IPS DF 6.9 (cell line): ENCODE data around the gene EXOC6.
"Not testable (repeated sequence)": the region's sequence is repeated elsewhere in the genome, so short reads cannot be mapped to it uniquely, and the experiment has no call there.

ENCODE experiments used
- DNase-seq: peaks from one replicate; pipeline ENCODE4 v3.0.0-alpha.2; 2013; ENCODE audit warnings: low read depth, low spot score
- H3K27ac ChIP-seq: one replicate; pipeline ENCODE4 v1.5.1; 2013; ENCODE audit warnings: low read length, control low read depth
- H3K27me3 ChIP-seq: 2 replicates; pipeline ENCODE4 v1.6.1; 2013; ENCODE audit warnings: mild to moderate bottlenecking, low read length; ENCODE audit not compliant: control insufficient read depth, insufficient read depth
- H3K36me3 ChIP-seq: 2 replicates; pipeline ENCODE4 v1.6.1; 2013; ENCODE audit warnings: low read length; ENCODE audit not compliant: control insufficient read depth, insufficient read depth
- H3K4me1 ChIP-seq: 2 replicates; pipeline ENCODE4 v1.6.1; 2013; ENCODE audit warnings: low read length; ENCODE audit not compliant: control insufficient read depth, insufficient read depth
- H3K4me3 ChIP-seq: 2 replicates; pipeline ENCODE4 v1.5.1; 2013; ENCODE audit warnings: mild to moderate bottlenecking, low read length
- H3K9me3 ChIP-seq: 2 replicates; pipeline ENCODE4 v1.6.1; 2013; ENCODE audit warnings: low read length, inconsistent platforms; ENCODE audit not compliant: control insufficient read depth, insufficient read depth
- WGBS: extraction: QIAGEN DNeasy Blood & Tissue Kit; methylation state at CpG from one replicate; pipeline ENCODE4 v1.1.7; 2013; ENCODE audit warnings: mixed read lengths, missing lambda C conversion rate; ENCODE audit not compliant: insufficient read length, insufficient coverage; 5-methylcytosine and 5-hydroxymethylcytosine counted together

EXOC6 gene

GRCh38 chr10:93091960-93092359, 243.6 kb downstream of the EXOC6 start:
- WGBS = no CpG with 5 or more reads among the region's 3 CpGs
- Histone ChIP-seq H3K27ac (no peak overlapping the region), H3K4me3 (no peak overlapping the region), H3K4me1 (peaks cover 3% of the 10 kb centered on the region), H3K27me3 (no peaks in the 10 kb centered on the region), H3K36me3 (no peaks in the 10 kb centered on the region), H3K9me3 (no peaks in the 10 kb centered on the region)
- DNase-seq = no peak

DNA sequence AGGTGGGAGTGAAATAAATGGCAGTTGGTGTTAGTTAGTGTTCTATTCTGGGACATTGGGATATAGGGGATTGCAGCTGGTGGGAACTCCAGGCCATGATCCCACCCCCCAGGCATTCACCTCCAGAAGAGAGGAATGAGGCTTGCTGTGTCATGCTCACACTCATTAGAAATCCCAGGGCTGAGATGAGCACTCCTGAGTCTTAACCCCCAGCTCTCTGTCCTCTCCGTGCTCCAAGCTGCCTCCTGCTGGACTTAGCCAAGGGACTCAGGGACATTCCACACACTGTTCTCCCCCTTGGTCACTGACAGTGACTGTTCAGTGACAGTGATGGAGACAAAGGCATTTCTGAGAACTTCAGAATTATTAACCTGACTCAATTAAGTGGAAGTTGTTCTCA, 246.9 kb downstream of the EXOC6 start:
- DNase-seq = no peak

DNA sequence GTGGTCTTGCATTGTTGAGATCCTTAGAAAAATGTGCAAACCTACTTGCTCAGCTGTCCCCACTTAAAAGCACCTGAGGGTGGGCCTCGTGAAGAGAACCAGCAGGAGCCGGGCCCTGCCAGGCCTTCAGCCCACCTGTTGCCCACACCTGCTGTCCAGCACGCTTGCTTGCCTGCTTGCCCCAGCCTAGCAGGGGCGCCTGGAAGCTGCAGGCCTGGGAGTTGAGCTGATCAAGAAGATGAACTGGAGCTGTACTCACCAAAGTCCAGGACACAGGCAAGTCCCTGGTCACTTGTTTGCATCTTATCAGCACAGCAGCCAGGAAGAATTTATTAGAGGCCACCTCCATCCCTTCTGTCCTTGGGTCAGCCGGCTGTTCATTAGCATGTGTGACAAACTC, 248.6 kb downstream of the EXOC6 start:
- no peak overlapping the region for H3K27ac ChIP-seq
- H3K4me1 ChIP-seq = no peaks in the 10 kb centered on the region
- WGBS = no CpG with 5 or more reads among the region's 5 CpGs
- no peak for DNase-seq
- no peaks in the 10 kb centered on the region for H3K36me3 ChIP-seq
- no peaks in the 10 kb centered on the region for H3K27me3 ChIP-seq
- H3K4me3 ChIP-seq = no peak overlapping the region
- no peaks in the 10 kb centered on the region for H3K9me3 ChIP-seq

More for the DNA sequence above, 246.9 kb downstream of the EXOC6 start:
- H3K27ac ChIP-seq = no peak overlapping the region
- no CpG with 5 or more reads among the region's 1 CpG for WGBS
- H3K9me3 ChIP-seq = no peaks in the 10 kb centered on the region
- no peaks in the 10 kb centered on the region for H3K4me1 ChIP-seq
- H3K36me3 ChIP-seq = no peaks in the 10 kb centered on the region
- no peaks in the 10 kb centered on the region for H3K27me3 ChIP-seq
- no peak overlapping the region for H3K4me3 ChIP-seq

DNA sequence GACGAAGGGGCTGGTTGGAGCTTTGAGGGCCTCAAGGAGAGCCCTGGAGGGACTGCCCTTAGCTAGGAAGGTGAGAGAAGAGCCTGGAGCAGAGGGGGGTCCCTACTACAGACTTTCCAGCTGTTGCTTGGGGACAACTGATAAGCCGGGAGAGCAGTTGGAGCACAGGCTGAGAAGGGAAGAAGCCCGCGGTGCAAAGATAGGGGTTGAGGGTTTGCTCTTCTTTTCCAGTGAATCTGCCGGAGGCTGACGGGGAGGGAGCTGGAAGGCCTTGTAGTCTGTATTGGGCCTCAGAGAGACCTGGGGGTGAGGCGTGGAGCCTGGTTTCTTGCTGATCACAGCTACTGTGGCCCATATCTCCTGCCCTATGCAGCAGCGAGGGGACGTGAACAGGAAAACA, 249.1 kb downstream of the EXOC6 start:
- H3K9me3 ChIP-seq = no peaks in the 10 kb centered on the region
- no peaks in the 10 kb centered on the region for H3K27me3 ChIP-seq
- no CpG with 5 or more reads among the region's 9 CpGs for WGBS
- no peaks in the 10 kb centered on the region for H3K36me3 ChIP-seq
- DNase-seq = no peak
- H3K27ac ChIP-seq = no peak overlapping the region
- no peak overlapping the region for H3K4me3 ChIP-seq
- H3K4me1 ChIP-seq = no peaks in the 10 kb centered on the region

DNA sequence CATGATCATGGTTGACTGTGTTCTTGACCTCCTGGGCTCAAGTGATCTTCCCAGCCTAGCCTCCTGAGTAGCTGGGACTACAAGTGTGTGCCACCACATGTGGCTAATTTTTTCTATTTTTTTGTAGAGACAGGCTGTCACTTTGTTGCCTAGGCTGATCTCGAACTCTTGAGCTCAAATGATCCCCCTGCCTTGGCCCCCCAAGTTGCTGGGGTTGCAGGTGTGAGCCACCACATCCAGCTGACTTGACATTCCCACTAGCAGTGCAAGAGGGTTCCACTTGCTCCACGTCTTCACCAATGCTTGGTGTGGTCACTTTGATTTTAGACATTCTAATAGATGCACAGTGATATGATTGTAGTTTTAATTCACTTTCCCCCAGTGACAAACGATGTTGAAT, 250.5 kb downstream of the EXOC6 start:
- no CpG with 5 or more reads among the region's 3 CpGs for WGBS
- no peak for DNase-seq
- H3K27ac ChIP-seq = no peak overlapping the region
- H3K36me3 ChIP-seq = no peaks in the 10 kb centered on the region
- no peaks in the 10 kb centered on the region for H3K4me1 ChIP-seq
- no peaks in the 10 kb centered on the region for H3K27me3 ChIP-seq
- H3K9me3 ChIP-seq = no peaks in the 10 kb centered on the region
- H3K4me3 ChIP-seq = no peak overlapping the region

GRCh38 chr10:93099670-93100069, 251.3 kb downstream of the EXOC6 start:
- no peaks in the 10 kb centered on the region for H3K36me3 ChIP-seq
- WGBS = no CpG with 5 or more reads among the region's 7 CpGs
- no peaks in the 10 kb centered on the region for H3K27me3 ChIP-seq
- no peak for DNase-seq
- no peak overlapping the region for H3K27ac ChIP-seq
- H3K4me3 ChIP-seq = no peak overlapping the region
- H3K4me1 ChIP-seq = no peaks in the 10 kb centered on the region
- H3K9me3 ChIP-seq = no peaks in the 10 kb centered on the region

DNA sequence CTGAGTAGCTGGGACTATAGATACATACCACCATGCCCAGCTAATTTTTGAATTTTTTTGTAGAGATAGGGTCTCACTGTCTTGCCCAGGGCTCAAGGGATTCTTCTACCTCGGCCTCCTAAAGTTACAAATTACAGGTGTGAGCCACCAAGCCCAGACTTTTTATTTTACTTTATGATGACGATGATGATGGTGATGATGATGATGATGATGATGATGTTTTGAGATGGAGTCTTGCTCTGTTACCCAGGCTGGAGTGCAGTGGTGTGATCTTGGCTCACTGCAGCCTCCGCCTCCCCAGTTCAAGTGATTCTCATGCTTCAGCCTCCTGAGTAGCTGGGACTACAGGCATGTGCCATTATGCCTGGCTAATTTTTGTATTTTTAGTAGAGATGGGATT, 252.8 kb downstream of the EXOC6 start:
- H3K4me3 ChIP-seq, H3K27me3 ChIP-seq, H3K4me1 ChIP-seq, H3K36me3 ChIP-seq, DNase-seq, H3K9me3 ChIP-seq, H3K27ac ChIP-seq: not testable (repeated sequence)
- WGBS = no CpG with 5 or more reads among the region's 3 CpGs

- Histone ChIP-seq H3K4me3 (no peak overlapping the region), H3K4me1 (no peaks in the 10 kb centered on the region), H3K27me3 (no peaks in the 10 kb centered on the region), H3K9me3 (no peaks in the 10 kb centered on the region), H3K27ac (no peak overlapping the region), H3K36me3 (no peaks in the 10 kb centered on the region)
- DNase-seq = no peak
- no CpG with 5 or more reads among the region's 1 CpG for WGBS
These were observed 255.6 kb downstream of the EXOC6 start for GRCh38 chr10:93103953-93104352.

- WGBS = no CpG with 5 or more reads among the region's 2 CpGs
- DNase-seq = no peak
- no peak overlapping the region for H3K27ac ChIP-seq
These were observed 258.3 kb downstream of the EXOC6 start for GRCh38 chr10:93106631-93107072.

More at GRCh38 chr10:93106631-93107072, 258.3 kb downstream of the EXOC6 start:
- no peak overlapping the region for H3K4me3 ChIP-seq
- H3K9me3 ChIP-seq = no peaks in the 10 kb centered on the region
- no peaks in the 10 kb centered on the region for H3K27me3 ChIP-seq
- no peaks in the 10 kb centered on the region for H3K4me1 ChIP-seq
- no peaks in the 10 kb centered on the region for H3K36me3 ChIP-seq
